Stomach (tissue), 9 donors: ENCODE measurements around the gene POLR1B. TPM values are rescaled to one million over a fixed set of nuclear protein-coding genes. Genes with fewer than 3 reads are reported as not detected.
"Not testable (repeated sequence)": the region's sequence is repeated elsewhere in the genome, so short reads cannot be mapped to it uniquely, and the experiment has no call there.

Experiments used
- DNase-seq, 2 donors: peaks; one replicate each; pipeline versions ENCODE4 v3.0.0 to v3.0.0-alpha.2; 2013 to 2019
- H3K27ac ChIP-seq, 5 donors: fragments of 200-600 bp in 4 of 5; sonication (generic) in 4 of 5; one replicate each; pipeline ENCODE4 v1.5.1; 2013 to 2019; ENCODE audit warnings: mild to moderate bottlenecking in 1 of 5, moderate library complexity in 1 of 5
- H3K27me3 ChIP-seq, 3 donors: fragments of 200-600 bp; sonication (generic); one replicate each; pipeline ENCODE4 v1.5.1; 2017 to 2019; ENCODE audit warnings: mixed run types in 1 of 3
- H3K36me3 ChIP-seq, 4 donors: fragments of 200-600 bp; sonication (generic); 1 replicate in 3 of 4; 2 replicates in 1 of 4; pipeline ENCODE4 v1.5.1; 2016 to 2019
- H3K4me1 ChIP-seq, 4 donors: fragments of 200-600 bp; sonication (generic); one replicate each; pipeline ENCODE4 v1.5.1; 2016 to 2019
- H3K4me3 ChIP-seq, 4 donors: fragments of 200-600 bp; sonication (generic) in 3 of 4; one replicate each; pipeline ENCODE4 v1.5.1; 2016 to 2019; ENCODE audit warnings: mild to moderate bottlenecking in 1 of 4
- H3K9me3 ChIP-seq, 4 donors: fragments of 200-600 bp; sonication (generic); one replicate each; pipeline ENCODE4 v1.5.1; 2016 to 2019
- EP300 ChIP-seq: sonication (generic); formaldehyde crosslinking; IDR thresholded peaks from one replicate; pipeline ENCODE4 v1.6.1; 2017; ENCODE audit warnings: antibody characterized with exemption
- POLR2A ChIP-seq, 4 donors: fragments of 450-650 bp; IDR thresholded peaks; one replicate each; pipeline ENCODE4 v1.6.1; 2016; ENCODE audit warnings: antibody characterized with exemption in 4 of 4, control low read depth in 2 of 4, mild to moderate bottlenecking in 1 of 4, moderate library complexity in 1 of 4
- POLR2AphosphoS5 ChIP-seq, 3 donors: sonication (generic); formaldehyde crosslinking; IDR thresholded peaks; one replicate each; pipeline ENCODE4 v1.6.1; 2016; ENCODE audit warnings: antibody characterized with exemption in 3 of 3
- WGBS, 5 donors: extraction: QIAGEN DNeasy Blood & Tissue Kit in 3 of 5; methylation state at CpG; one replicate each; pipeline versions ENCODE4 v1.1.5 to v1.1.7; 2013 to 2018; 5-methylcytosine and 5-hydroxymethylcytosine counted together
- intact Hi-C: fragments of 100-400 bp; cut with DNase I; formaldehyde crosslinking; loops from one replicate; pipeline ENCODE4 v1.15.1; 2023; ENCODE audit warnings: low total_unique reads
- polyA plus RNA-seq, 3 donors: library from polyadenylated mRNA; stranded (reverse); fragments of 200-250 nt; gene quantifications; one replicate each; pipeline ENCODE4 v1.2.3, GENCODE V29; 2013
- total RNA-seq, 5 donors: library from RNA; depleted of rRNA; stranded (reverse); fragments of >200 nt; gene quantifications; one replicate each; pipeline versions ENCODE4 v1.1.0 to v1.2.3, GENCODE V29; 2014 to 2016
- TF ChIP-seq, protein P1 (sequence below), 7 experiments: fragments of 450-650 bp in 4 of 7; fragments of 200-600 bp in 3 of 7; sonication (generic) in 3 of 7; IDR thresholded peaks; one replicate each; pipeline ENCODE4 v1.5.1; 2016 to 2019; ENCODE audit warnings: antibody characterized with exemption in 7 of 7, control low read depth in 2 of 7, mild to moderate bottlenecking in 1 of 7
- donor health status: healthy with polysubstance abuse.
- donor health status: Bipolar disorder and iron deficiency.
- donor health status: healthy.

POLR1B gene
- total and polyA plus RNA-seq, 8 donors, result 2.7 to 42.9 (median 10.9) TPM

DNA sequence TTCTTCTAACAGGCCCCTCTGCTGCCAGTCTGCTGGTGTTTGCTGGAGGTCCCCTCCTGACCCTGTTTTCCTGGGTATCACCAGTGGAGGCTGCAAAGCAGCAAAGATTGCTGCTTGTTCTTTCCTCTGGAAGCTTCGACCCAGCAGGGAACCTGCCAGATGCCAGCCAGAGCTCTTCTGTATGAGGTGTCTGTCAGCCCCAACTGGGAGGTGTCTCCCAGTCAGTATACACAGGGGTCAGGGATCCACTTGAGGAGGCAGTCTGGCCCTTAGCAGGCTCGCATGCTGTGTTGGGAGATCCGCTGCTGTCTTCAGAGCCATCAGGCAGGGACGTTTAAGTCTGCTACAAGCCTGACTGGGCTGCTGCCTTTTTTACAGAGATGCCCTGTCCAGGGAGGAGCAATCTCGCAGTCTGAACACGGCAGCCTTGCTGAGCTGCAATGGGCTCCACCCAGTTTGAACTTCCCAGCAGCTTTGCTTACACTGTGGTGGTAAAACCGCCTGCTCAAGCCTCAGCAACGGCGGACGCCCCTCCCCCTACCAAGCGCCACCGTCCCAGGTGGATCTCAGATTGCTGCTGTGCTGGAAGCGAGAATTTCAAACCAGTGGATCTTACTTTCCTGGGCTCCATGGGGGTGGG, 72.1 kb downstream of the POLR1B start:
- H3K4me1 ChIP-seq, result no peaks in the 10 kb centered on the region
- no peak overlapping the region for H3K27ac ChIP-seq
- WGBS, 5 donors, result 51 to 71% (median 57%) methylated on average over 10 to 13 of the region's 13 CpGs
- DNase-seq, result peak; percentile 19 to 53
- no peak overlapping the region for H3K4me3 ChIP-seq
- H3K9me3 ChIP-seq, result no peaks in the 10 kb centered on the region
- no peaks in the 10 kb centered on the region for H3K36me3 ChIP-seq
- TF ChIP-seq, protein P1, sequence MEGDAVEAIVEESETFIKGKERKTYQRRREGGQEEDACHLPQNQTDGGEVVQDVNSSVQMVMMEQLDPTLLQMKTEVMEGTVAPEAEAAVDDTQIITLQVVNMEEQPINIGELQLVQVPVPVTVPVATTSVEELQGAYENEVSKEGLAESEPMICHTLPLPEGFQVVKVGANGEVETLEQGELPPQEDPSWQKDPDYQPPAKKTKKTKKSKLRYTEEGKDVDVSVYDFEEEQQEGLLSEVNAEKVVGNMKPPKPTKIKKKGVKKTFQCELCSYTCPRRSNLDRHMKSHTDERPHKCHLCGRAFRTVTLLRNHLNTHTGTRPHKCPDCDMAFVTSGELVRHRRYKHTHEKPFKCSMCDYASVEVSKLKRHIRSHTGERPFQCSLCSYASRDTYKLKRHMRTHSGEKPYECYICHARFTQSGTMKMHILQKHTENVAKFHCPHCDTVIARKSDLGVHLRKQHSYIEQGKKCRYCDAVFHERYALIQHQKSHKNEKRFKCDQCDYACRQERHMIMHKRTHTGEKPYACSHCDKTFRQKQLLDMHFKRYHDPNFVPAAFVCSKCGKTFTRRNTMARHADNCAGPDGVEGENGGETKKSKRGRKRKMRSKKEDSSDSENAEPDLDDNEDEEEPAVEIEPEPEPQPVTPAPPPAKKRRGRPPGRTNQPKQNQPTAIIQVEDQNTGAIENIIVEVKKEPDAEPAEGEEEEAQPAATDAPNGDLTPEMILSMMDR (IDR thresholded peaks at IDR 0.05), result no peak
- TF ChIP-seq EP300 (no peak), POLR2A (IDR thresholded peaks at IDR 0.05) (no peak), POLR2AphosphoS5 (IDR thresholded peaks at IDR 0.05) (no peak)
- H3K27me3 ChIP-seq, result no peaks in the 10 kb centered on the region
- intact Hi-C loops, result no loop called here

- WGBS, 5 donors, result 95 to 98% (median 98%) methylated on average over 8 of the region's 8 CpGs
Measured at GRCh38 chr2:112615051-112615450, 72.8 kb downstream of the POLR1B start.

DNA sequence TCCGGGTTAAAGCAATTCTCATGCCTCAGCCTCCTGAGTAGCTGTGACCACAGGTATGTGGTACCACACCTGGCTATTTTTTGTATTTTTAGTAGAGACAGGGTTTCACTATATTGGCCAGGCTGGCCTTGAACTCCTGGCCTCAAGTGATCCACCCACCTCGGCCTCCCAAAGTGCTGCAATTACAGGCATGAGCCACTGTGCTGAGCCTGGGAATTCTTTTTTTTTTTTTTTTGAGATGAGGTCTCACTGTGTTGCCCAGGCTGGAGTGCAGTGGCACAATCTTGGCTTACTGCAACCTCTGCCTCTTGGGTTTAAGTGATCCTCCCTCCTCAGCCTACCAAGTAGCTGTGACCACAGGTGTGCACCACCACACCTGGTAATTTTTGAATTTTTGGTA, 73.5 kb downstream of the POLR1B start:
- H3K4me1 ChIP-seq, H3K9me3 ChIP-seq, H3K36me3 ChIP-seq, H3K4me3 ChIP-seq, intact Hi-C loops, H3K27me3 ChIP-seq, H3K27ac ChIP-seq: not testable (repeated sequence)
- peak in 1 of 2 donors; percentile 2 for DNase-seq
- WGBS, 5 donors, result 88 to 98% (median 94%) methylated on average over 2 of the region's 2 CpGs

More at GRCh38 chr2:112615051-112615450, 72.8 kb downstream of the POLR1B start:
- no peak for DNase-seq
- no peak for TF ChIP-seq POLR2AphosphoS5 (IDR thresholded peaks at IDR 0.05)
- TF ChIP-seq, protein P1 (IDR thresholded peaks at IDR 0.05), result no peak
- no peak for TF ChIP-seq POLR2A (IDR thresholded peaks at IDR 0.05)
- no peak for TF ChIP-seq EP300
- H3K9me3 ChIP-seq, result no peaks in the 10 kb centered on the region
- no peaks in the 10 kb centered on the region for H3K27me3 ChIP-seq
- no peak overlapping the region for H3K27ac ChIP-seq
- H3K4me3 ChIP-seq, result no peak overlapping the region
- intact Hi-C loops, result no loop called here
- no peaks in the 10 kb centered on the region for H3K4me1 ChIP-seq
- H3K36me3 ChIP-seq, result no peaks in the 10 kb centered on the region

DNA sequence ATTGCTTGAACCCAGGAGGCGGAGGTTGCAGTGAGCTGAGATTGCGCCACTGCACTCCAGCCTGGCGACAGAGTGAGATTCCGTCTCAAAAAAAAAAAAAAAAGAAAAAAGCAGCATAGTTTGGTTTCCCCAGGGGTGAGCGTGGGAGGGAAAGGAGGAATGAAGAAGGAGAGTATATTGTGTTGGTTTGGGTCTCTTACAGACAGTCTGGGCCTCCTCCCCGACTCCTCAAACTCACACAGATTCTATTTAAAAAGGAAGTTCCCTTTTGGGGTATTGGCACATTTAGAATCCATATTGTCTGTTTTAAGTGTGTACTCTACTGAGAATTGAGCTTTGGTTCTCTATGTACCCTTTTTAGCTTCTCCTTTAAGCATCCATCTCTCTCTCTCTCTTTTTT, 76.1 kb downstream of the POLR1B start:
- H3K4me3 ChIP-seq, result no peak overlapping the region
- H3K9me3 ChIP-seq, result no peaks in the 10 kb centered on the region
- intact Hi-C loops, result no loop called here
- no peak for DNase-seq
- TF ChIP-seq POLR2AphosphoS5 (IDR thresholded peaks at IDR 0.05), result no peak
- H3K27me3 ChIP-seq, result no peaks in the 10 kb centered on the region
- no peaks in the 10 kb centered on the region for H3K36me3 ChIP-seq
- no peaks in the 10 kb centered on the region for H3K4me1 ChIP-seq
- WGBS, 5 donors, result 82 to 90% (median 87%) methylated on average over 3 to 6 of the region's 6 CpGs
- H3K27ac ChIP-seq, result no peak overlapping the region

DNA sequence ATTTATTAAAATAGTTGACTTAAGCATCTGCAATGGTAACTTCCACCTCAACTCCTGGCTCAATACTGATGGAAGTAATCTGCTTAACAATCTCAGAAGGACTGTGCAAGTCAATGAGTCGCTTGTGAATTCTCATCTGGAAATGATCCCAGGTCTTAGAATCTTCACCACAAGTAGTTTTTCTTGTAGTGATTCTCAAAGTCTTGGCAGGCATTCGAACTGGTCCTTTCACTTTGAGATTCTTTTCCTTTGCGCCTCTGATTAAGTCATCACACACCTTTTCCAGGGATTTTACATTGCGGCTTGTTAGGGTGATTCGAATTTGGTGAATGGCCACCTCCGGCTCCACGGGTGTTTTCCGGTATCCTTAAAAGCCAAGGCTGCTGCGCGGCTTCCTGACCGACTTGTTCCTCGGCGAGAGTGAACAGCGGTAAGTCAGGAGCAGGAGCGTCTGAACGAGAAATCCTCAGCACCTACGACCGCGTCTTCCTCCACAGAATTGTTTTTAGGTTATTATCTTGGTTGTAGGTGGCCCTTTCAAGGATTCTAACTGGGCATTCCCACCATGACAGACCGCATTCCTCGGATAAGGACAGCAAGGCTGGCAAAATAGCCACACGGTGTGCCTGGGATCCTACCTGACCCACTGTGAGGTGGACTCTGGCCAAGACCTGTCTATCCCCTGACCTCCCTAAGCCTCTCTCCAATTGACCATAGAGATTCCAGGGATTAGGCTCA, 79.7 kb downstream of the POLR1B start:
- H3K27ac ChIP-seq, result no peak overlapping the region

More for the DNA sequence above, 79.7 kb downstream of the POLR1B start:
- peak in 1 of 2 donors; percentile 16 for DNase-seq
- H3K27me3 ChIP-seq, result no peaks in the 10 kb centered on the region
- TF ChIP-seq POLR2A (IDR thresholded peaks at IDR 0.05) (no peak), EP300 (no peak), POLR2AphosphoS5 (IDR thresholded peaks at IDR 0.05) (no peak)
- TF ChIP-seq, protein P1 (IDR thresholded peaks at IDR 0.05), result no peak
- 77 to 85% (median 80%) methylated on average over 22 of the region's 22 CpGs for WGBS, 5 donors
- peaks cover 5 to 21% (median 8%) of the 10 kb centered on the region in 4 donors for H3K4me1 ChIP-seq
- no peaks in the 10 kb centered on the region for H3K9me3 ChIP-seq
- no peaks in the 10 kb centered on the region for H3K36me3 ChIP-seq
- no peak overlapping the region for H3K4me3 ChIP-seq
- intact Hi-C loops, result no loop called here
